ENCODE data around the gene ELFN1. TPM values are rescaled to one million over a fixed set of nuclear protein-coding genes. Genes with fewer than 3 reads are reported as not detected.

Gene ELFN1
- total RNA-seq, 8 experiments from 2014 or later, result 0.13 to 25.2 (median 8.1) TPM

Other genes with a start within 250 kb of the ELFN1 start
- gene MICALL2, start 210.8 kb upstream of the ELFN1 start, total RNA-seq, result 10 to 100 TPM in 3 of 8 experiments, 1 to 10 TPM in 5; 1.4 to 16.7 (median 6.5) TPM
- 10 to 100 TPM; 19.5 to 80.2 (median 39.3) TPM for gene INTS1, start 165.9 kb upstream of the ELFN1 start, total RNA-seq
- gene MAFK, start 139.6 kb upstream of the ELFN1 start, total RNA-seq, result 10 to 100 TPM in 3 of 8 experiments, 1 to 10 TPM in 5; 2.8 to 22.2 (median 7.7) TPM
- gene TMEM184A, start 114.1 kb upstream of the ELFN1 start, total RNA-seq, result 1 to 10 TPM in 1 of 8 experiments, under 1 TPM in 7; 0.16 to 1.2 (median 0.47) TPM
- 10 to 100 TPM; 24.0 to 52.8 (median 44.8) TPM for gene PSMG3, start 100.2 kb upstream of the ELFN1 start, total RNA-seq

Measured in motor neuron (in vitro differentiated cells).